Measurements from ENCODE around the gene HBM.
"Not testable (repeated sequence)": the region's sequence is repeated elsewhere in the genome, so short reads cannot be mapped to it uniquely, and the experiment has no call there.

Gene HBM

DNA sequence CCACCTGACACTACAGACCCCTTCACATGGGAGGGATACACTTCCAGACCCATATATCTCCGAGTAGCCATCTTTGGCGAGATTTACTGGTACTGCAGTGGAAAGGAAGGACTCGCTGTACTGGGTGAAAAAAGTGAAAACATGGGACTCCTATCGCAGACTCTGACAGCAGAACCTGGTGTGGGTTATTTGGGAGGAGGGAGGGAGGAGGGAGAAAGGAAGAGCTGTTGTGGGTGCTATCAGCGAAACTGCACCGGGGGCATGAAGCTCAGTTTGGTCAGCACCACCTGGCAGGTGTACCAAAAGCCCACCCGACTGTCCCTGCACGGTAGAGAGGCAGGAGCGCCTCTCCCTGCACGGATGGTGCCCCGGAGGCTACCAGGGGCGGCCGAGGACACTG lies 19.4 kb downstream of the HBM start:
- DNase-seq (ENCODE audit: low read depth in 2 of 2): no peak

DNA sequence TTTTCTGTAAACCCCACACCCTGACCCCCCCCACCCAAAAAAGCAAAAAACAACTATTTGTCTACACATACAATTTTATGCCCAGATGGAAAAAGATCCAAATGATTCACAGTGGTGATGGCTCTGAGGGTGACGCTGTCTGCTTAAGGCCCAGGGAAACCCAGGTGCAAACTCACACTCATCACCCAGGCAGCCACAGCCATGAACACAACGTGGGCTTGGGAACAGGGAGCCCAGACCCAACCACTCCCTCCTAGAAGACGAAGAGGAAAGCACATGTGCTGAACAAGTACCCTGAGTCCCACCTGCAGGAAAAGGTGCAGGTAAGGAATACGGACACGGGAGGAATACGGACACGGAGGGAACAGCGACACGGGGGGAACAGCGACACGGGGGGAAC lies 19.9 kb downstream of the HBM start:
- DNase-seq (ENCODE audit: low read depth in 2 of 2): no peak

DNA sequence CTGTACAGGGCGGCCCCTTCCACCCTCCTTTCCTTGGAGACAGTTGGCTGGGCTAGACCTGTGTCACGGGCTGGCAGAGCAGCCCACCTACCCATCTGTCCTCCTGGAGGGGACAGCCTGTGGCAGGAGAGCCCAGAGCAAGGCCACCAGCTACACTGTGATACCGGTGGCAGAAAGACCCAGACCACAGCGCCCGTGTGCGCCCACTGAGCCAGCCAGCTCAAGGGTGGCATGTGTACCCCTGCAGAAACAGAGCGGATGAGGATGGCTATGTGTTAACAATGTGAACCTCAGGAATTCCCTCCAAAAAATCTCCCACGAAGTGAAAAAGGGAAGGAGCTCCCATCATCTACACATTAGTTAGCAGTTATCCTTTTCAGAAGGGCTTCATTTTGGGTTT lies 21.6 kb downstream of the HBM start:
- DNase-seq (ENCODE audit: low read depth in 2 of 2): no peak

DNA sequence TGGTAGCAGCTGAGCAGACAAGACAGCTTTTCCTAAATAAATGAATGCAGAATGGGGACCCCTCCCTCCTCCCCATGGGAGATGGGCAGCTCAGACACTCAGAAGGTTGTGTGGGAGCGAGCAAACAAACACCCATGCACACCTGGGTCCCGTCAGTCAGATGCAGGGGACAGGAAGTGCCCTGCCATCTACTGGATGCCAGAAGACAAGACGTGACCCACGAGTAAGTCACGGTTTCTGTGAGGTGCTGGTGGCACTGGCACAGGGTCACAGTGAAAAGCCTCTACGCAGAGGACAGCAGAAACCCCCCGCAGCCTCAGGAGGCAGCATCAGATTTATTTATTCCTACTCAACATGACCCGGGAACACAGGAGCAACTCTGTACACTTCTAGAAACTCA lies 22.9 kb downstream of the HBM start:
- no peak for DNase-seq (ENCODE audit: low read depth in 2 of 2)

DNA sequence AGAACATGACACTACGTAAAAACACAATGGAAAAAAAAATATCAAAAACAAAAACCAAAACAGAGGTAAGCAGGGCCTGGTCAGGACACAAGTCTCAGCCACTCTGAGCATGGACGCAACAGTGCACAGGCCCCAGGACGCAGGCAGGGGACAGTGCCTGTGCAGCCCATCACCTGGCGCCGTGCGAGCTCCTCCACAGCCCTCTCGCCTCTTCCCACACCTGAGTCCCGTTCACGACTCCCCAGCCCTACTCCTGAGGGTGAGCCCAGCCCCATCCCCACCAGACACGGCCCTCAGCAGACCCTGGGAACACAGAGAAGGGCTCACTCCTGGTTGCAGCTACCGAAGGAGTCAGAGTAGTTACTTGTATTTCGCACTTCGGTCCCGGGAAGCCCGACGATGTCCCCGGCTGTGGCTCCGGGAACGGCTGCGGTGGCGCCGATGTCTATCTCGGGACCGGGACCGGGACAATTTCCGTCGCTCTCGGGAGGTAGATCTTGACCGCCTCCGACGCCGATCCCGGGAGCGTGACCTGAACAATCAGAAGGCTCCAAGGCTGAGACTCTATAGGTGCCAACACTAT lies 23.9 kb downstream of the HBM start:
- no peak for DNase-seq (ENCODE audit: low read depth in 2 of 2)

DNA sequence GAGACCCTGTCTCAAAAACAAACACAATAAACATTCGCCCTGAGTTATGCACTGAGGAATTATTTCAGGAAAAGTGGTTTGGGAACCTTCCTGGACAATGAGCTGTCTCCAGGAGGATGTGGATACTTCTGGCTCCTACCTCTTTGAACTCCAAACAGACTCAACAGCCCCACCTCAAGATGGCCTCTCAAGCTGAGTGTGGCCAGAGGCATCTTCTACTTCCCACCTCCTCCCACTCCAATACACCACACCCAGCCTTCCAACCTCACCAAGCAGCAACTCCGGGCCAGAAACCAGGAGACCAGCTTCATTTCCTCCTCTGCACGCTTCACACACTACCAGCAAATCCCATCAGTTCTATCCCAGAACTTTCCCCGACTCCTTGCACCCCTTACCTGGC lies 26.1 kb downstream of the HBM start:
- DNase-seq (ENCODE audit: low read depth in 2 of 2): no peak

DNA sequence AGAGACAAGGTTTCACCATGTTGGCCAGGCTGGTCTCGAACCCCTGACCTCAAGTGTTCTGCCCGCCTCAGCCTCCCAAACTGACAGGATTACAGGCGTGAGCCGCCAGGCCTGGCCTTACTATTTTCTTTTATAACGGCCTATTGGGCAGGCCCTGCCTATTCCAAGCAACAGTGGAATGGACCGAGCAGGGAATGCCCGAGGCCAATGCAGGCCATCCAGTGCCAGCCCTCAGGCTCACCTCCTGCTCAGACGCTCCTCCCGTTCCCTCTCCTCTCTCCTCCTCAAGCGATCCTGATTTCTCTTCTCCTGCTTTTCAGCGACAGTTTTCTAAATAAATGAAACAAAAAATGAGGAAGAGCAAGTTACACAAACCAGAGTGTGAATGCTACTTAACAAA lies 26.9 kb downstream of the HBM start:
- DNase-seq (ENCODE audit: low read depth in 2 of 2): no peak

DNA sequence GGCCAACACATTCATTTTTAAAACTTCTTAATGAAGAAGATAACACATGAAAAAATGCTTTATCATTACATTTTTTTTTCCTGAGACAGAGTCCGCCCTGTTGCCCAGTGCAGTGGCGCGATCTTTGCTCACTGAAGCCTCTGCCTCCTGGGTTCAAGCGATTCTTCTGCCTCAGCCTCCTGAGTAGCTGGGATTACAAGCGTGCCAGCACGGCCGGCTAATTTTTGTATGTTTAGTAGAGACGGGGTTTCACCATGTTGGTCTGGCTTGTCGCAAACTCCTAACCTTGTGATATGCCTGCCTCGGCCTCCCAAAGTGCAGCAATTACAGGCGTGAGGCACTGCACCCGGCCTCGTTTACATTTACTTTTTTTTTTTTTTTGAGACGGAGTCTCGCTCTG lies 27.7 kb downstream of the HBM start:
- no peak for DNase-seq (ENCODE audit: low read depth in 2 of 2)

DNA sequence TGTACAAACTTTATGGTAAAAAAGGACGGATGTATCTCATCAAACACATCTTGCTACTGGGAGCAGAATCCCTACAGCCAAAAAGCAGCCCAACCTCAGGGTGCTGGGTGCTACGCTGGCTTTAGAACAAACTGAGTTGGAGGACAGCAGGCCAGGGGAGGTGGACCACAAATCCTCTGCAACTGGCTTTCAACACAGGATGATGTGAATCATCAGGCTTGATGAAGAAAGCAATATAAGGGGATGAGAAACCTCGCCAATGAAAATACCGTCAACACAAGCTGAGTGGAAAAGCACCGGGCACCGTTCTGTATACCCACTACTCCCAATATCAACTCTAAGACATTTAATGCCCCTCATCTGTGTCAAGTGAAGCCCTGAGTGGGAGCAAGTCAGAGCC lies 28.7 kb downstream of the HBM start:
- DNase-seq (ENCODE audit: low read depth in 2 of 2): no peak

DNA sequence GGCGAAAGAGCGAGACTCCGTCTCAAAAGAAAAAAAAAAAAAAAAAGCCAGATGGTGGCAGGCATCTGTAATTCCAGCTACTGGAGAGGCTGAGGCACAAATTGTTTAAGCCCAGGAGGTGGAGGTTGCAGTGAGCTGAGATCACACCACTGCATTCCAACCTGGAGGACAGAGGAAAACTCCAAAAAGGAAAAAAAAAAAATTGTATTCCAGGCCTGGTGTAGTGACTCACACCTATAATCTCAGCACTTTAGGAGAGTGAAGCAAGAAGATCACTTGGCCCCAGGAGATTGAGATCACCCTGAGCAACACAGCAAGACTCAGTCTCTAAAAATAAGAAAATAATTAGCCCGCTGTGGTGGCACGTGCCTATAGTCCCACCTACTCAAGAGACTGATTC lies 34.6 kb downstream of the HBM start:
- no peak for DNase-seq (ENCODE audit: low read depth in 2 of 2)

DNA sequence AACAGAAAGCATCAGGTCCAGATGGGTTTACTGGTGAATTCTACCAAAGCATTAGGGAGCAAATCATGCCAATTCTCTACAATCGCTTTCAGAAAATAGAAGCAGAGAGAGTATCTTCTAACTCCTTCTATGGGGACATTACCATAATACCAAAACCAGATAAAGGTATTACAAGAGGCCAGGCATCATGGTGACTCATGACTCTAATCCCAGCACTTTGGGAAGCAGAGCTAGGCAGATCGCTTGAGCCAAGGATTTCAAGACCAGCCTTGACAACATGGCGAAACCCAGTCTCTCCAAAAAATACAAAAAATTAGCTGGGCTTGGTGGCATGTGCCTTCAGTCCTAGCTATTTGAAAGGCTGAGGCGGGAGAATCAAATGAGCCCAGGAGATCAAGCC lies 37.5 kb downstream of the HBM start:
- DNase-seq (ENCODE audit: low read depth in 2 of 2): no peak

DNA sequence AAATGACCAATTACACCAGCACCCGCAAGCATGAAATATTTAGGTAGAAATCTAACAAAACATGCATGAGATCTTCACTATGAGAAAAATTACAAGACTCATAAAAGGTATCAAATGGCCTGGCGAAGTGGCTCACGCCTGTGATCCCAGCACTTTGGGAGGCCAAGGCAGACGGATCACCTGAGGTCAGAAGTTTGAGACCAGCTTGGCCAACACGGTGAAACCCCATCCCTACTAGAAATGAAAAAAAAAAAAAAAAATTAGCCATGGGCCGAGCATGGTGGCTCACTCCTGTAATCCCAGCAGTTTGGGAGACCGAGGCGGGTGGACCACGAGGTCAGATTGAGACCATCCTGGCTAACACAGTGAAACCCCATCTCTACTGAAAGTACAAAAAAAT lies 38.3 kb downstream of the HBM start:
- not testable (repeated sequence) for DNase-seq (ENCODE audit: low read depth in 2 of 2)

DNA sequence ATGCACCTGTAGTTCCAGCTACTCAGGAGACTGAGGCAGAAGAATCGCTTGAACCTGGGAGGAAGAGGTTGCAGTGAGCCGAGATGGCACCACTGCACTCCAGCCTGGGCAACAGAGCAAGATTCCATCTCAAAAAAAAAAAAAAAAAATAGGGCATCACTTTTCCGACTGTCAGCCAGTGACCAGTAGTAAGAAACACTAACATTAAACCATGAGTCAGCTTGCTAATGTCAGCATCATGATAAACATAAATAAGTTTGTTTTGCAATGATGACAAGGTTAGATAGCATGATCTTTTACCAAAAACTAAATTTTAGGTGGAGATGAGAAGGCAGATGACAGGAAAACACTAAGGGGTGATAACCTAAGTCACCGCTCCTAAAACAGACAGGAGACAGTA lies 43.6 kb downstream of the HBM start:
- DNase-seq (ENCODE audit: low read depth in 2 of 2): not testable (repeated sequence)

DNA sequence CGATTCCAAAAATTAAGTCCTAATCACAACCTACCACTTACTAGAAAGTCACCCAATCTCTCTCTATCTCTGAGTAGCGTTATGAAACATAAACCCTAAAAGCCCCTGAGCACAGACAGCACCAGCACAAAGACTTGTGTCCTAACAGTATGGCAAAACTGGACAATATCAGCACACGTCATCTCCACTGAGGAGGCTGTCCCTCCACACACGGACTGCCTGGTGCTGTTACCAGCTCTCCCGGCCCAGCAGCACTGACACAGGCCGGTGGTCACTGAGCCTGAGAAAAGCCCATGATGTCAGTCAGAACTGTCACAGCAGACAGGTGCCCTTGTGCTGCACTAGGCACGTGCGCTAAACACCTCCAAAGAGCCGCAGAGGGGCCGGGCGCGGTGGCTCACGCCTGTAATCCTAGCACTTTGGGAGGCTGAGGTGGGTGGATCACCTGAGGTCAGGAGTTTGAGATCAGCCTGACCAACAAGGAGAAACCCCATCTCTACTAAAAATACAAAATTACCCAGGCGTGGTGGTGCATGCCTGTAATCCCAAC lies 45.9 kb downstream of the HBM start:
- not testable (repeated sequence) for DNase-seq (ENCODE audit: low read depth in 2 of 2)

DNA sequence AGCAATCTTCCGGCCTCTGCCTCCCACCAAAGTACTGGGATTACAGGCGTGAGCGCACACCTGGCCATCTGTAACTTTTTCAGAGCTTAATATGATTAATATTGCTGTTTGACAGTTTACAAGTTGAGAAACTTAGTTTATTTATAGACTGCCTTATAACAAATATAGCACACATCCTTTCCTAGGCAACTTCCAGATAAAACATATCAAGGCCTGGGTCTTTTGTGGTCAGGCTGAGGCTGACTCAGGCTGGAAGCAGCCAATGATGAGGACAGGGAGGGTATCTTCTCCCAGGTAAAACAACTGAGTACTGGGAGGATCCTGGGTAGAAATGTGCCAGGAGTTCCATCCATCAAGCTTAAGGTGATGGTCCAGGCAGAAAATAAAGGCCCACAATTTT lies 47.2 kb downstream of the HBM start:
- DNase-seq (ENCODE audit: low read depth in 2 of 2): no peak
